COR-L47 (cell line): ENCODE results near the gene SLIT1.

Experiments used
- DNase-seq: peaks from one replicate; lab custom pipeline; 2025; lab: John Stamatoyannopoulos, UW

Gene SLIT1

DNA sequence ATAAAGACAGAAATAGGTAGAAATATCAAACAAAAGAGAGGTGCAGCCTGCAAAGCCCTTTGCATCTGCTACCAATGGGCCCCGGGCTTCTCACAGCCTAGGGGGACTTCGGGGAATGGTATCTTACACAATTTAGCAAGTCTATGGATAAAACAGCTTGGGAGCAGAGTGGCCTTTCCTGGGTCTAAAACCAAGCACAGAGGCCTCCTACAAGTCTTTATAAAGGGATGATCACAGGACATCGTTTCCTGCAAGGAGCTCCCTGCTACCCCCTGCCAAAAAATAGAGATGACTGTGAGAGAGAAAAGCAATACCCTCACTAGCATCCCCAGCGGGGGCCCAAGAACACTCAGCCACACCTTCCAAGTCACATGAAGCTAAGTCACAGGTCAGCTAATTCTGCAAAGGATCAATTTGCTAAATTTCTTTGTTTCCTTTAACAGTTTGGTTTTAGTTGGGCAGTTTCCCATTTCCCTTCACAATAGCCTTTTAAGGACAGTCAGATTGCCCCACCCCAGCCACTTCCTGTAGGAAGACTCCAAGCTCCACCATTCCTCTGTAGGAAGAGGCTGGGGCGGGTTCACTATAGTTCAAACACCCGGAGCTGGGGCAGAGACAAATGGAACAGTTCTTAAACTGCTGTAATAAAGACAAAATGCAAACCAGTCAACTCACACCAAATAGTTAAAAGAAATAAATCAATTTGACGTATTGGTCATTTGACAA, 105.5 kb downstream of the SLIT1 start:
- DNase-seq = peak; percentile 18

DNA sequence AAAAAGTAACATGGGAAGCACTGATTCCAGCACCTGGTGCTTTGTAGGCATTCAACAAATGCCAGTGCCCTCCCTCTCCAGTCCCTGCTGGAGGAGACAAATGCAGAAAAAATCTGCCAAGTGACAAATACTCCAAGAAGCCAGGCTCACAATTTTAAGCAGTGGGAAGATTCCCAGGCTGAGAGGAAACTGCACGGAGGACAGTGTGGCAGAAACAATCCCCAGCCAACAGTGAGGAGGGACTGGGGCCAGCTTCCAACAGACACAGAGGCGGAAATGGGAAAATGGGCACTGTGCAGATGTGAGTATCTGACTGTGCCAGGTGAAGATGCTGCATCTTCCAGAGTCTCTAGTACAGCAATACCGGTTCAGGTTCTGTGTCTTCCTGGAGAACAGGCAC, 106.3 kb downstream of the SLIT1 start:
- DNase-seq = no peak

DNA sequence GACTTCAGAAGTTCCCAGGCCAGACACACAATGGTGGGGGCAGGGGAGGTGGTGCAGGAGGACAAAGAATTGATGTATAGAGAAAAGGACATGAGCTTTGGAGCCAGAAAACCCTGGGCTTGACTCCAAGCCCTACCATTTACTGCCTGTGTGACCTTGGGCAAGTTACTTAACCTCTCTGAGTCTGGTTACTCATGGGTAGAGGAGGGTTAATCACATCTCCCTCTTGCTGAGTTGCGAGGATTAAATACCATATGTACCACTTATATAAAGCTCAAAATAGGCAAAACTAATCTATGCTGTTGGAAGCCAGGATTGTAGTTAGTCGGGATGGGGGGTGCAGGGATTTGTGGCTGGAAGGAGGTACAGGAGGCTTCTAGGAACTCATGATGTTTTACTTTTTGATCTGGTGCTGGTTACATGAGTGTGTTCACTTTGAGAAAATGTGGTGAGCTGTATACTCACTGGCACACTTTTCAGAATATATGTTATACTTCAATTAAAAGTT, 106.8 kb downstream of the SLIT1 start:
- DNase-seq = no peak

DNA sequence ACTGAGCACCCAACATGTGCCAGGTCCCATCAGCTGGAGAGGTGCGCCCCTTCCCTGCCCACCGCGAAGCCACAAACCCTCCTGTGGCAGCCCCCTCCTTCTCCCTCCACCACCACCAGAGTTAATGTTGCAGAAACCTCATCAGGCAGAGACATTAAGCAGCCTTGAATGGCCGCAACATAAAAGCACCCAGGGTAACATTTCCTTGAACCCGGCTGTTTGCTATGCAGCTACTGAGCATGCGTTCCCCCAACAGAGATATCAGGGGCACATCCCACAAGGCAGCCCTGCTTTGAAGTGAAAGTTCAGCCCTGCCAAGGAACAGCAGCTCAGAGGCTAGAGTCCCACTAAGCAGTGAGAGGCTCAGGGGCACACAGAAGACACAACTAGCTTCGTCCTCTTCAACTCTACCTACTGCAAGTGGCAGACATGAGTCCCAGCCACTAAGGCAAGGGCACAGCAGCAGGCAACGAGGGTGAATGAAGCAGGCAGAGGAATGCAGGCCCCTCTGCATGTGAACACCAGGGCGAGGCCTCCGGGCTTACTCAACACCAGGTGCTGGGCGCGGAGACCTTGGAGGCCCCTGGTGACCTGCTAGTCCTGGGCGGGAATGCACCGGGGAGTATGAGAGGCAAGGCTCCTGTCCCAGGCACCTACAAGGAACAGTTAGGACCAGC, 107.4 kb downstream of the SLIT1 start:
- DNase-seq = no peak

DNA sequence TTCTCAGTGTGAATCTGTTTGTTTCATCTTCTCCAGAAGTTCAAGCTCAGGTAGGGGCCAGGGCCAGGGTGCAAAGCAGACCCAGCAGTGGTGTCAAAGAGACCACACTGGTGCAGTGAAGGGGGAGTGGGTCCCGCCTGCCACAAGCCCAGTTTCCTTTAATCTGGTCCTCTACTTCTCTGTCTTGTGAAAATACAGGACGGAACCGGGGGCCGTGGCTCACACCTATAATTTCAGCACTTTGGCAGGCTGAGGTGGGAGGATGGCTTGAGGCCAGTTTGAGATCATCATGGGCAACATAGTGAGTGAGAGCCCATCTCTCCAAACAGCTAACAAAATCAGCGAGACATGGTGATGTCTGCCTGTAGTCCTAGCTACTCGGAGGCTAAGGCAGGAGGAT, 109.0 kb downstream of the SLIT1 start:
- DNase-seq = no peak

DNA sequence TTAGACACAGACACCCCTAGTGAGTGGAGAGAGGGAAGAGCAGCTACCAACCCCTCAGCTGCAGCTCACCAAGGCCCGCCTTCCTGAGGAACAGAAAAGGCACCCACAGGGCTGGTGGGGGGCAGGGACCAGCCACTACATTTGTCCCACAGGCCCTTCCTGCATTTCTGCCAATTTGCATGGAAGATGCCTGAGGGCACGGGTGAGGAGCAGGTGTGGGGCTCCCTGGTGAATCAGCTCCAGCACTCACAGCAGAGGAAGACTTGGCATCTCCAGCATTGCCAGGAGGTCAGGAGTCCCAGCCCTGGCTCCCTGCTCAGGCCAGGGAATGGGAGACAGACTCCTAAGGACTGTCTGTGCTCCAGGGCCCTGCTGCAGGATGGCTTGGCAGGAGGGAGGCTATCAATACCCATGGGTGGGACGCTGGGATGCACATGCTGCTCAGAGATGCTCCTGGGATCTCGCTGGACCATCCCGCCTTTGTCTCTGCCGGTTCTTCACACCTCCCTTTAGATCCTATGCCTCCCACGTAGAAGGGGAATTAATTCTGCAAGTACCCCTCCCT, 109.7 kb downstream of the SLIT1 start:
- no peak for DNase-seq

DNA sequence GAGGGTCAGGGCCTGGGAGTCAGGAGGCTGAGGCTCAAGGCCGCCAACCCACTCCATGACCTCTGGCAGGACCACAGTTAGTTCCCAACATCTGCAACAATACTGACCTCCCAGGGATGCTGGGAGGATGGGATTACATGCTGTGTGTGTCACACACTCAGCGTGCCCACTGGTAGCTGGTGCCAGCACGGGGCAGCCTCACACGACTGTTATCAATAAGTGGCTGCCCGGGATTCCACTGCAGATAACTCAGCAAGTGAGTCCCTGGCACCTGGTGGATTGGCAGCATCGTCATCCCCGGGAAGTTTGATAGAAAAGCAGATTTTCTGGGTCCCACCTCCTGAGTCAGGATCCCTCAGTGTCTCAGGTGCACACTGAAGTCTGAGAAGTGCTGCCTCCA, 110.3 kb downstream of the SLIT1 start:
- no peak for DNase-seq

DNA sequence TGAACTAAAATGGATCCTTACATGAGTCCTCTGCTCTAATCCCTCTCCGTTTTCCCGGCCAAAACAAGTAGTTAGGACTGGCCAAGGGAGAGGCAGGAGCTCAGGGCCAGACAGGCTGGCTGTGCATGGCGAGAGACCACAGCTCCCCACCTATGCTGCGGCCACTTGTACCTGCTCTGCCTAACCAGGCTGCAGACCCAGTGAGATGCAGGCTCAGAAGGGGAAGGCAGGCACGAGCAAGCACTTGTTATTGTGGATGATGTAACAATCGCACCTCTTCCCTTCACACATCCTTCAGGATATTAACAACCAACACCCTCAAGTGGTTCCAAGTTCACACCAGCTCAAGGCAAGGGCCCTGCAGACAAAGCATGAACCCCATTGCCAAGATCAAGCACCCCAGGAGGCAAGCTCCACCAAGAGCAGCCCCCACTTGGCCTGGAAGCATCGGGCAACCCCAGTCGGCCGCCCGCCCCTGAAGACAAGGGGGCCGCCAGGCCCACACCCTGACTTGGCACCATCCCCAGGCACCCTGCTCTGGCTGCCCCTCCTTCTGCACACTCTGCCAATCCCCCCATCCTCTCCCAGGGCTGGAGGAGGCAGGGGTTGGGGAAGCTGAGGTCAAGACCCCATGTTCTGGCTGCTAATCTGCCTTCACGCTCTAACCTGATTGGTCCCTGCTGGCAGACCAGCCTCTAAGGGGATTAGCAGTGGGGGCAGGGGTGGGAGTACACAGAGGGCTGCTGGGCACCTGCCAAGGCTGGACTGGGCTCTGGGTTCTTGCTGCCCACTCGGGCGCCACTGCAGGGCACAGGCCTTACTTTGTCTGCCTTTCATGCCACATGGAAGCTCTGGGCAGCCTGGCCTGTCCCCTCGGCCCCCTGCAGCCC, 111.3 kb downstream of the SLIT1 start:
- no peak for DNase-seq

DNA sequence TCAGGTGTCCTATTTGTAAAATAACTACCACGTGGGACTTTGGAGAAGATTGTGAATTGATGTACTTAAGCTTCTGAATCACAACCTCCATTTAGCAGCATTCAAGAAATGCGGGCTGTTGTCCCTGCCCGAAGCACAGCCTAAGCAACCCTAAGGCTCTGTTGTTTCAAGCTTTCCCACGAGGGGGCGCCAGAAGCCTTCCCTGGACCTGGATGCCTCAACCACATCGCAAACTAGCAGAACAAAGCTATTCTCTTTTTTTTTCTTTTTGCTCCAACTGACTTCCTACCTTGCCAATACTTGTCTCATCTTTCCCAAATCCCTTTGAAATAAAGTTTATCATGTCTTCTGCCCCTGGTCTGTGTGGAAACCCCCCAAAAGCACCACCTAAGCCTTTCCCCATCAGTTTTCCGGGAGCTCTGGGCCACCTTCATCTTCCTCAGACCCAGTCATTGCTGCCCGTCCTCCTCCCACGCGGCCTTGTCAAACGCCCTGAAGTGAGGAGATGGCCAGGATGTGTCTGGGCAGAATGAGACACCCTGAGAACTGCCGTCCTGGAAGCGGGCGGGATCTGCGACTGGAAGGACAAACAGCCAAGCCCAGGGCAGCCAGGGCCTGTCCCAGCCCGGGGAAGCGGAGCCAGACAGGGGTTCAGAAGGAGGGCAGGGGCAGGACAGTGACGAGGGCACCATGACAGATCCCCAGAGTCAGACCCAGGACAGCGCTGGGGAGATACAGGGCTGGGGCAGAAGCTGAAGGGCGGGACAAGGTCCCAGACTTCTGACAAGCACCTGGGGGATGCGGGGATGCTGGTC, 112.7 kb downstream of the SLIT1 start:
- peak; percentile 42 for DNase-seq

DNA sequence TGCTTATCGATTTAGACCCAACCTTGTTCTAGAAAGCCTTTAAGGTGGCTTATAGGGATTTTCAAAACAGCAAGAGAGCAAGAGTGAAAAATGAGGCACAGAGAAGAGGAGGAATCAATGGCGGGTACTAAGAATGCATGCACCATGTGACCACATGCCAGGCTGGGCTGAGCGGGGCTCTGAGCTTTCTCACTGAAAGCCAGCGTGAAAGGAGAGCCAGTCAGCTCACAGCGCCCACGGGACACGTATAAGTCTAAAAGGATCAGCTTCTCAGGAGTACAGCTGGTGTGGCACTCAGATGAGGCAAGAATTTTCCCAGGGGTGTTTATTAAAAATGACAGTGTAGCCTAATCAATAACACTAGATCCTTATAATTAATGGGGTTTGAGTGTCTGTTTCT, 114.3 kb downstream of the SLIT1 start:
- no peak for DNase-seq

DNA sequence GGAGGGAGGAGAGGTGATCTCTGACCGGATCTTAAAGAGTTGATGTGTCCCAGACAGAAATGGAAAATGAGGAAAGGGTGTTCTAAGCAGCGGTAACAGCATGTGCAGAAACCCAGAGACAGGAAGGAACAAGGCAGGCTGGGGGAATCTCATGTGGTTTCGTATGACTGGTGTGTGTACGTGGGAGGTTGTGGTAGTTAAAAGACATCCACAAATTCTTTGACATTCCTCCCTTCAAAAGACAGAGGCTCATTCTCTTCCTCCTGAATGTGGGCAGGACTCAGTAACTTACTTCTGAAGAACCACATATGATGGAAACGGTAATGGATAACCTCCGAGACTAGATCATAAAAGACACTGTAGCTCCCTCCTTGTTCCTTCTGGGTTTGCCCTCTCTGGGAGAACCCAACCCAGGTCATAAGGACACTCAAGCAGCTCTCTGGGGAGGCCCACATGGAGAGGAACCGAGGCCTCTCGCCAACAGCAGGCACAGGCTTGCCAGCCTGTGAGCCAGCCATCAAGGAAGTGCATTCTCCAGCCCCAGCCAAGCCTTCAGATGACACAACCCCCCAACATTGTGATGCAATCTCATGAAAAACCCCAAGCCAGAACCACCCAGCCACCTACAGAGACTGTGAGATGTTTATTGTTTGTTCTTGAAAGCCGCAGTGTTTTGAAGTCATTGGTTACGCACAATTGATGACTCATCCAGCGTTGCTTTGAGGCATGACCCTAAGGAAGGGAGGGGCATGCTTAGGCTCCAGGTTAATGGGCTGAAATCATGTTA, 116.0 kb downstream of the SLIT1 start:
- no peak for DNase-seq

DNA sequence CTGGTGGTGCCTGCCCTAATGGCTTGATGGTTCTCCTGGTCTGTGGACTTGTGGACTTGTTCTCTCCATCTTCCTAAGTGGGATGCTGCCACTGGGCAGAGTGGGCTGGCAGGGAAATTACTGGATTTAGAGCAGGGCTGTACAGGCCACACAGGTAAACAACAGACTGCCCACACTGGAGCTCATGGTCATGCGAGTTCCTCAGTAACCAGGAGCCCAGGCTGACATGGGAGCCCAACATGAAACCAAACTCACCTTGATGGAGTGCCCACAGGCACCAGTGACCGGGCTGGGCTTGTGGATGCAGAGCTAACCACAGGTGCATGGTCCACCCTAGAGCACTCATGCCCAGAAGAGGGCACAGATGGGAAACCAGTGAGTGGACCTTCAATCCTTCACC, 116.7 kb downstream of the SLIT1 start:
- no peak for DNase-seq

DNA sequence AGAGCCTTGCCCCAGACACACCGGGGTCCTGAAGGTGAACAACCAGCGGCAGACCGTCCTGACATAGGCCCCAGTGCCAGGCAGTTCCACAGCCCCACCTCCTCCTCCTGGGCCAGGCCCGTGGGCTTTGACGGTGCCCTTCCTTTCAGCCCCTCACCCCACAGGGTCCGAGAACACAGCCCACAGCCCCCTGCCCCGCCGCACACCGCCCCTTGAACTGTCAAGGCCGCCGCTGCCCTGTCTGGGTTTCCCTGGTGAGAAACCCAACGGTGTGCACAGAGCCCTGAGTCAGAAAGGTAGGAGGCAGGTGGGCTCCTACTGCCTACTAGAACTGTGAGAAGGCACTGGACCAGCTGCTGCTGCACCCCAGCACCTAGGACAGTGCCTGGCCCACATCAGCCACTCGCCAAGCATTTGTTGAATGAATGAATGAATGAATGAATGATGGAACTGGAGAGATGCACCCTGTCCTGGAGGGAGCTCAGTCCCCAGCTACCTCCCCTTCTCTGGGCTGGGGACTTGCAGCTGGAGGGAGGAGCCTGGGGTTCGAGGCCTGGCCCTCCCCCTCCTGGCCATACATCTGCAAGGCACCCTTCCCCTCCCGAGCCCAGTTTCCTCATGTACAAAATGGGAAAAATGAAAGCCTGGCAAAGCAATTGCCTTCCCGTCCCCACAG, 117.9 kb downstream of the SLIT1 start:
- no peak for DNase-seq

DNA sequence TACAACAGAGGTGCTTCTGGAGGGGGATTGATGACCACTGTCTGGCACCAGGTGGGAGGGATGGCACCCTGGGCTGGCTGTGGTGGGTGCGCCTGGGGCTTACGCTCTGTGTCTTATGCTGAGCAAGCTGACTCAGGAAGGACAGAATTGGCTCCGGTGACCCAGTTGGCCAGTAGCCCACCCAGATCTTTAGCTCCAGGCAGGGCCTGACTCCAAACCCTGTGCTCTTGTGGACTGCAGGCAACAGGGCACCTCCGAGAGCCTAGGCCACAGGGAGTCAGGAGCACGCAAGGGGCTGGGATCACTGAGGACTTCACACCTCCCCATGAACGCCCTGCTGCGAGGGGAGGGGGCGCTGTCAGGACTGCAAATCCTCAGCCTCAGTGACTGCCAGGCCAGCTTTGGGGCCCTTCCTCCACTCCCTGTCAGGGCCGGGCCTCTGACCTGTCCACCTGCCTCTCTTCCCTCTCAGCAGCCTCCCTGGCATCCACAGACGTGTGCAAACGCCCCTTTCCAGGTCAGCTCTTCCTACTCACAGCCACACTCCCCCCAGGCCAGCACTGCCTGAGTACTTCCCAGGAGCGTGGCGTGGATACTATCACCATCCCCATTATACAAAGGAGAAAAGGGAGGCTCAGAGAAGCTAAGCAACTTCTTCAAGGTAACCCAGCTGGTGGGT, 118.7 kb downstream of the SLIT1 start:
- DNase-seq = no peak

DNA sequence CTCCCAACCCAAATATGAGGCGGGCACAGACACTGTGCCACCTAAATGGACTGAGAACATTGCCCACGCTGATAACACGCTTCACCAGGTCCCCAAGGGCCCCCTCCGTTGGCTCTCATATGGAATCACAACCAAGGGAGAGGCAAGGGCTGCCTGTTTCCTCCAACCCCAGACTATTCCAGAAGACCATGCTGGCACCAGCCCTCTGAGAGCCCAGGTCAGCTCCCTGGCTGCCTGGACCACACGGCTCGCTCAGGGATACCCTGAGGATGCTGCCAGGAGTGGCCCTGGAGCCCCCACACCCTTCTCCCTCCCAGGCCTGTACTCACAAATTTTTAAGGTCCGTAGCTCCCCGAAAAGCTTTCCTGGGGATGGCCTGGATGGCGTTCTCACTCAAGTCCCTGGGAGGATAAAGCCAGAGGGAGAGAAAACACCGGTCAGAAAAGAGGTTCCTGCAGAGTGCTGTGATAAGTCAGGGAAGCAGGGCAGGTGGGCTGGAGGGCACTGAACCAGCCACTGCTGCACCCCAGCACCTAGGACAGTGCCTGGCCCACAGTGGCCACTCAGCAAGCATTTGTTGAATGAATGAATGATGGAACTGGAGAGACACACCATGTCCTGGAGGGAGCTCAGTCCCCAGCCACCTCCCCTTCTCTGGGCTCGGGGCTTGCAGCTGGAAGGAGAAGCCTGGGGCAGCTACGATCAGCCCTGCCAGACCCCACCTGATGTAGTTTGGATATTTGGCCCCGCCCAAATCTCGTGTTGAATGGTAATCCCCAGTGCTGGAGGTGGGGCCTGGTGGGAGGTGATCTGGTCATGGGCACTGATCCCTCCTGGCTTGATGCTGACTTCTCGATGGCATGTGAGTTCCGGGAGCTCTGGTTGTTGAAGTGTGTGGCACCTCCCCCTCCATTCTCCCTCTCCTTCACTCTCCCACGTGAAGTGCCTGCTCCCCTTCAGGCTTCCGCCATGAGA, 119.8 kb downstream of the SLIT1 start:
- DNase-seq = no peak

DNA sequence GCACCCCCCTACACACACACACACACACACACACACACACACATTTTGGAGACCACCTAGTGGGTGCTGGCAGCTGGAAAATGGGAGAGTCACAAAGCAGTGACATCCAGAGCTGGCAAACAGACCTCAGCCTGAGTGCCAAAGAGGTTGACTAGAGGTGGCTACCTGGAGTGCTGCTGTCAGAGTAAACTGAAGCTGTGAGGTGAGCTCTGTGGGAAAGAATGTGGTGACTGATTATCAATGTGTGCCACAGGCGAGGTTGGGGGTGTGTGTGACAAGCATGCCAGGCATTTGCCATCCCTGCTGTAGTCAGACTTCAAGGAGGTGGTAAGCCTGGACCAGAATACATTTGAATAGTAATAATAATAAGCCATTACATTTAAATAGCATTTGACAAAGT, 120.6 kb downstream of the SLIT1 start:
- peak; percentile 61 for DNase-seq

DNA sequence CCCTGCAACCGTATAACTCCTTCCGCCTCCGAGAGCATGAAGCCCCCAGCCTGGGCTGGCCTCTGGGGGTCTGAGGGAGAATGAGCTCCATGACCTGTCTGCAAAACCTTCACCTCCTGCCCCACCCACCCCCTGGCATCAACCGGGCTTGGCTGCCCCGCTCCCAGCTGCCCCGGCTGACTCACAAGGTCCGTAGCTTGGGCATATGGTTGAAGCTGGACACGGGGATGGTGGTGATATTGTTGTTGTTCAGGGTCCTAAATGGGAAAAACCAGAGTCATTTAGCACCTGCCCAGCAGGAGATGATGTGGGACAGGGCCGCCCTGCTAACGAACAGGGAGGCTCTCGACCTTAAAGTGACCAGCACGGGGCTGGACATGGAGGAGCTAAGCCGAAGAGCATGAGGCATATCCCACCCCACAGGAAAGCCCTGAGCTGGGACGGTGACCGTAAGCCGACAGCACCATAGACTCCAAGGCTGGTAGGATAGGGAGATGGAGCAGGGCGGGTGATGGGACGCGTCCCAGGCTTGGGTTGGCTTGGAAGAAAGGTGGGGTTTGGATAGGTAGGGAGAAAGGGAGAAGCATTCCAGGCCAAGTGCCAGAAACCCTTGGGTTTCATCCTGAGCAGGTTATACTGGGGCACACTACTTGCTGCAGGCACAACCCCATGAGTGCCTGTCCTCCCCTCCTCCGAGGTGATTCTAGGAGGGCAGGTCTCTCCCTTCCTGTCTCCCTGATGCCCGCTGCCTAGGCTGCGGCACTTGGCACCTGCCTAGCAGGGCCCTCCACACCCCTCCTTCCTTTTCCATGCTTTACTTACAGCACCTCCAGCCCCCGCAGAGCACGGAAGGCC, 121.5 kb downstream of the SLIT1 start:
- DNase-seq = no peak
